T47D (cell line): Measurements from ENCODE around the gene HMGN3.
A peak's percentile ranks its signal among the peaks of the same experiment; 100 is the strongest.
"Not testable (repeated sequence)": the region's sequence is repeated elsewhere in the genome, so short reads cannot be mapped to it uniquely, and the experiment has no call there.

ENCODE experiments used
- DNase-seq, 2 experiments: peaks; one replicate each; pipeline versions ENCODE4 v3.0.0 to v3.0.0-alpha.2; 2011 to 2012; ENCODE audit warnings: low read depth in 1 of 2, low spot score in 1 of 2
- JUND ChIP-seq: IDR thresholded peaks from 2 replicates; pipeline ENCODE4 v1.6.1; 2012; ENCODE audit warnings: low read depth
- in situ Hi-C: cut with HindIII; loops from 2 replicates; pipeline ENCODE4 v1.10.0; 2016; ENCODE audit warnings: low sequenced_read_pairs, low pct_unique_long_range_greater_than_20kb

Gene HMGN3

DNA sequence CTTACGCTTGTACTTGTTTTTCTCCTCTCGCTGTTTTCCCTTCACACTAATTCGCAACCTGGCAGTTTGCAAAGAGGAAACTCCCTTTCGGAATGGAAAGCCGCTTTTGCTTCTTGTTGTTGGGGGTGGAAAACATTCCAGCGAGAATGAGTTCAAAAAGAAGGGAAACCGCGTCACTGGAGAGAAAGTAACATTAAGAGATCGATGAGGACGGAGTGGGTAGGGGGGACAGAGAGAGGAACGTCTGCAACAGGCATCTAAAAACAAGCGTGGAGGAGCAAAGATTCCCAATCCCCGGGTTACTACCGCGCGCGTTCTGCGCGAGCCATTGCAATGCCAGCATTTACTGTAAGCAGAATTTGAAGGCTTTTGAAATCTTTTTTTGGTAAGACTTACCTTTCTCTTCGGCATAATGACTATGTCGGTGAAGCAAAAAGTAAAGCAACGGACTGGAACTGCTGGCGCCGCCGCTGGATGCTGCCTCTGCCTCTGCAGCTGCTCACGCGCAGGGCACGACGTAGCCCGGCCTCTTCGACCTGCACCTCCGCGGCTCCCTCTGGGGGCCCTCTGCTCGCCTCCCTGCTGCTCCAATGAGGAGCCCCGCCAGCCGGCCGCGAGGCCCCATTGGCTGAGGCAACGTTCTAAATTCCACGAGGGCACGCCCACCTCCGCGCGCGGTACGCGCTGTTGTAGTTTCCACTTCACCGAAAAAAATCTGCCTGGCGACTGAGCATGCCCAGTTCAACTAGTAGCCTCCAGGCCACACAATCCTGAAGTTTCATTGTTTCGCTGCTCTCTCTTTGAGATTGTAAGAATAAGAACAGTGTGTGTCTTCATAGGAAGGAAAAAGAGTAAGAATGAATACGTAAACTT lies at the start of gene HMGN3:
HMGN3 (minus strand) TSS at position 533 of the 873 bp plus-strand sequence.
- in situ Hi-C loops: no loop called here

DNA sequence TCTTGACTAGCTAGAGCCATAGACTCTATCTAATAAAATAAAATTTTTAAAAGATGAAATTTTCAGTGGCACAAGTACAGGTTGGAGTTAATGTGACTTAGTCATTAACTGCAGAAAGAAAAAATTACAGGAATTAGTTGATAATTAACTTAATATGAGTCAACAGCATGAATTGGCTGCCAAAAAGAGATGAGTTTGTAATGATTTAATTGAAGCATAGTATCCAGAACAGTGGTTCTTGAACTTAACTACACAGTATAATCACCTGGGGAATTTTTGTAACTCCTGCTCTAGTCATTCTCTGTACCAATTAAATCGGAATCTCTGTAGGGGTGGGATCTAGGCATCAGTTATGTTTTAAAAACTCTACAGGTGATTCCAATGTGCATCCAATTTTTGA lies 46.3 kb upstream of the HMGN3 start:
- TF ChIP-seq JUND: no peak
- DNase-seq: no peak
- in situ Hi-C loops: no loop called here

More for the DNA sequence above, at the start of gene HMGN3:
- peak; percentile 52 to 95 for DNase-seq
- no peak for TF ChIP-seq JUND

DNA sequence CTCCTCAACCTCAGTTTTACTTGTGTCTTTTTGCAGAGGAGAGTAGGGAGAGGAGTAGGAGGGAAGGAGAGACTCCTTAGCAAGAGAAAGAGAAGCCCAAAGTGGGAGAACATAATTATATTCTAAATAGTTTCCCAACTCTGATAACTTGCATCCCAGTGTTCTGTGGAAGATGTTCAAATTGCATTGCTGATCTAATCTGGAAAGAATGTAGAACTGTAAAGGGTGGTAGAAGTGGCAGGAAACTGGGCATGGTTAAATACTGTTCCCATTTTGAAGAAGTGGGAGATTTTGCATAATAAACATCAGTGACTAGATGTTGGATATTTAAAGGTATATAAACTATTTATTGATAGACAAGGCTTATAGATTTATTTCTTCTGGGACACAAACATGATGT lies 42.6 kb upstream of the HMGN3 start:
- DNase-seq: no peak
- in situ Hi-C loops: no loop called here
- no peak for TF ChIP-seq JUND

DNA sequence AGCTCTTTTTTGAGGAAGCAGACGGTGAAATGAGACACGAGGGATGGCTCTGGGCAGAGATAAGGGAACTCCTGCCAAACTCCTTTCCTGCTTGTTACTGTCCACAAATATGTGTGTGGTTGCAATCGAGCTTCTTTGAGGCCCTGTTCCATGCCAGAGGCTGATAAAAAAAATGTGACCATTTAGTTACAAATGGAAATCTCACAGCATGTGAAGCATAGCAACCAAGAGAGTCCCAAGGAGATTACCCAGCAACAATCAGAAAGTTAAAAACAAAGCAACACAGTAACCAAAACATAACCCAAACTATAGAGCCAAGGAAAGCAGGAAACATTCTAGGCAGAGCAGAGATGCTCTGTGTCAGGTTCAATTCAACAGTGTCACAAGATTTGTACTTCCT lies 35.4 kb upstream of the HMGN3 start:
- DNase-seq: peak in 1 of 2 experiments; percentile 3
- no peak for TF ChIP-seq JUND
- in situ Hi-C loops: no loop called here

DNA sequence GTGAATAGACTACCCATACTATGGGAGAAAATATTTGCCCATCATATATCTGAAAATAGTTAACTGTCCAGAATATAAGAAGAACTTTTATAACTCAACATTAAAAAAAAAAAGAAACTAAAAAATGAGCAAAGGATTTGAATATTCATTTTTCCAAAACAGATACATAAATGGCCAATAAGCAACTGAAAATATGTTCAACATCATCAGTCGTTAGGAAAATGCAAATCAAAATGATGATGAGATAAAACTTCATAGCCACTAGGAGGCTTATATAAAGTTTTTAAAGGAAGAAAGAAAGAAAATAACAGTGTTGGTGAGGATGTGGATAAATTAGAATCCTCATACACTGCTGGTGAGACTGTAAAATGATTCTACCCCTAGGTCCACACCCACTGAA lies 32.6 kb upstream of the HMGN3 start:
- DNase-seq: no peak
- no peak for TF ChIP-seq JUND
- in situ Hi-C loops: no loop called here

DNA sequence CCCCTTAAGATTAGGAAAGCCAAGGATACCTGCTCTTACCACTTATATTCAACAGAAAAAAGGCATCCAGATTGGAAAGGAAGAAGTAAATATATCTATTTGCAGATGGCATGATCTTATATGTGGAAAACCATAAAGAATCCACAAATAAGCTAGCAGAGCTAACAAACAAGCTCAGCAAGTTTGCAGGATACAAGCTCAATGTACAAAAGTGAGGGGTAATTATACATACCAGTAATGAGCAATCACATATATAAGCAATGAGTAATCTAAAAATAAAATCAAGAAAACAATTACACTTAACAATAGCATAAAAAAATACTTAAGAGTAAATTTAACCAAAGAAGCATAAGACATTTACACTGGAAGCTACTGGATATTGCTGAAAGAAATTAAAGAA lies 31.6 kb upstream of the HMGN3 start:
- DNase-seq: no peak
- in situ Hi-C loops: no loop called here
- no peak for TF ChIP-seq JUND

DNA sequence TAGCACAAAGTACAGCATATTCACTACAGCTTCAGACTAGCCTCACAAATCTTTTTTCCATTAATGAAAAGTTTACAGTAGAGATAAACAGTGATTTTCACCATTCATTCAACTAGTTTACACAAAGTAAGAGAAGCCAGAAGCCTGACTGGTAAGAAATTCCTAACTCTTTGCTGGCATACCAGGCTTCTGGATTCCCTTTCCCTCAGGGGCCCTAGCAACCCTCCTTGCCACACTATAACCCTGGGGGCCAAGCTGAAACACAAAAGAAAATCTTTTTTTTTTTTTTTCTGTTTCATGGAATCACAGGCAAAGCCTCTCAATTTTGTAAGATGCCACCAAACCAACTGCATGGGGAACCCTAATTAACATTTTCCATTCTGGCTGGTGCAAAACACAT lies 28.9 kb upstream of the HMGN3 start:
- in situ Hi-C loops: no loop called here
- TF ChIP-seq JUND: no peak
- no peak for DNase-seq

DNA sequence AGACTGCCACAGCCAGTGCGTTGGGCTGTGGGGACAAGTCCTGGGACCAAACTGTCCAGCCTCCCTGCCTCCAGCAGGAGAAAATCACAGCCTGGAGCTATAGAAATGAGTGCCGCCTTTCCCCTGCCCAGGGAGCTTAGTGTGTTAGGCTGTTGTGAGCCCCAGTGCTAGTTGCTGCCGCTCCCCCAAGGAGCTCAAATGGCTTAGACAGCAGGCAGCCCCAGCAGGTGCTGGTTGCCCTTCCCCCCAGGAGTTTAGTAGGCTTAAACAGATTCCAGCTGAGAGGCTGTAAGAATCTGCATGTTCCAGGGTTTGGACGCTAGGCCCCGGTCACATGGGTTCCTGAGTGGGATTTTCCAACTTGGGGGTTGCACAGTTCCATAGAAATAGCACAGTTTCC lies 27.2 kb upstream of the HMGN3 start:
- in situ Hi-C loops: no loop called here
- no peak for DNase-seq
- no peak for TF ChIP-seq JUND

DNA sequence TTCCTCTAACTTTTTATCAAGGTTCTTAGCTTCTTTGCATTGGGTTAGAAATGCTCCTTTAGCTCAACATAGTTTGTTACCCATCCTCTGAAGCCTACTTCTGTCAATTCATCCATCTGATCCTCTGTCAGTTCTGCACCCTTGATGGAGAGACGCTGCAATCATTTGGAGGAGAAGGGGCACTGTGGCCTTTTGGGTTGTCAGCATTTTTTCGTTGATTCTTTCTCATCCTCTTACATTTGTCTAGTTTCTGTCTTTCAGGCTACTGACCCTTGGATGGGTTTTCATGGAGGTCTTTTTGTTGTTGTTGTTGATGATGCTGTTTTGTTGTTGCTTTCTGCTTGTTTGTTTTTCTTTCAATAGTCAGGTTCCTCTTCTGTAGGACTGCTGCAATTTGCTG lies 26.3 kb upstream of the HMGN3 start:
- in situ Hi-C loops: no loop called here
- no peak for TF ChIP-seq JUND
- no peak for DNase-seq

DNA sequence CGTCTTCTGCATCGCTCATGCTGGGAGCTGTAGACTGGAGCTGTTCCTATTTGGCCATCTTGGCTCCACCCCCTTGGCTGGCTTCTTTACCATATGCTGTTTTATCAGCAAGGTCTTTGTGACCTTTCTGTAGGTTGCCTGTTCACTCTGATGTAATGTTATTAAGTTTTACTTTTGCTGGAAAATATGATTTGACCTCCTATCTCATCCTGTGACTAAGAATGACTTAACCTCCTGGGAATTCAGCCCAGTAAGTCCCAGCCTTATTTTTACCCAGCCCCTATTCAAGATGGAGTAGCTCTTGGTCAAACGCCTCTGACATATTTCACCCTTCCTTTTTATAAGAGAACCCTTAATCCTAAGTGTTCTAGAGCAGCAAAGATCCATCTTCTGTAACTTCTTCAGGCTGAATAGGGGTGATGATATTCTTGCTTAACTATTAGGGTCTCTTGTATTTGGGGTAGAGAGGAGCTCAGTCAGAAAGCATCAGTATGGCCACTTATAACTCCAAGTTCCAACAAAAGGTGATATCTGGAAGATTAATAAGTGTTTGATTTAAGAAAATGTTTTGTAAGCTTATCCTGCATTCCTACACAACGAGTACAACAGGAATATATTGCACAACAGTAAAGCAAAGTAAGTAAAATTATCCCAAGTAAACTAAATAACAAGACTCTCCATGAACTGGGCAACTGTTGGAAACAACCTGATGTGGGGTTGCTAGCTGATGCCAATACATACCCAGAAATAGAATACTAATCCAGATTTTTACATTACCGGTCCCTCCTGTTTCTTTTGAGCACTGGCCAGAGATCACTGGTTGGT lies 23.1 kb upstream of the HMGN3 start:
- no peak for TF ChIP-seq JUND
- in situ Hi-C loops: no loop called here
- DNase-seq: peak in 1 of 2 experiments; percentile 22

DNA sequence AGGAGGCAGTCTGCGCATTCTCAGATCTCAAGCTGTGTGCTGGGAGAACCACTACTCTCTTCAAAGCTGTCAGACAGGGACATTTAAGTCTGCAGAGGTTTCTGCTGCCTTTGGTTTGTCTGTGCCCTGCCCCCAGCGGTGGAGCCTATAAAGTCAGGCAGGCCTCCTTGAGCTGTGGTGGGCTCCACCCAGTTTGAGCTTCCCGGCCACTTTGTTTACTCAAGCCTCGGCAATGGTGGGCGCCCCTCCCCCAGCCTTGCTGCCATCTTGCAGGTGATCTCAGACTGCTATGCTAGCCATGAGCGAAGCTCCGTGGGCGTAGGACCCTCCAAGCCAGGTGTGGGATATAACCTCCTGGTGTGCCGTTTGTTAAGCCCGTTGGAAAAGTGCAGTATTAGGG lies 22.3 kb upstream of the HMGN3 start:
- in situ Hi-C loops: not testable (repeated sequence)

DNA sequence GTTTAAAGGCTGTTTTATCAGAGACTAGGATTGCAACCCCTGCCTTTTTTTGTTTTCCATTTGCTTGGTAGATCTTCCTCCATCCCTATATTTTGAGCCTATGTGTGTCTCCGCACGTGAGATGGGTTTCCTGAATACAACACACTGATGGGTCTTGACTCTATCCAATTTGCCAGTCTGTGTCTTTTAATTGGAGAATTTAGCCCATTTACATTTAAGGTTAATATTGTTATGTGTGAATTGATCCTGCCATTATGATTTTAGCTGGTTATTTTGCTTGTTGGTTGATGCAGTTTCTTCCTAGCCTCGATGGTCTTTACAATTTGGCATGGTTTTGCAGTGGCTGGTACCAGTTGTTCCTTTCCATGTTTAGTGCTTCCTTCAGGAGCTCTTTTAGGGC lies 20.6 kb upstream of the HMGN3 start:
- DNase-seq, in situ Hi-C loops: not testable (repeated sequence)

More for the DNA sequence above, 22.3 kb upstream of the HMGN3 start:
- not testable (repeated sequence) for DNase-seq

DNA sequence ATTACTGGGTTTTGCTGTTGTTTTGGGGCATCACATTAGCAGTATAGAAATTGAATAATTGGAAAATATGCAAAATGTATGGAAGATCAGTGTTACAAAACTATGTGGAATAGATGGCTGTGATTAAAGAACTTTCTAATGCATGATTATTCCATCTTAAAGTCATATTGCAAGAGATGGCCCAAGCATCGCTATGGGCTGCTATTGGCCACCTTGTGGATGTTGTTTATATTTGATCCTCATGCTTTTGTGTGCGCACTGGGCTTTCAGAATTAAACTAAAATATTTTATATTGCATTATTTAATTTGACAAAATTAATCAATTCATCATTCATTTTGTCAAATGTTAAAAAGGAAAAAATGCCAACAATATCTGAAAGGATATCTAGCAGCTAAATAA lies 16.1 kb upstream of the HMGN3 start:
- no peak for TF ChIP-seq JUND
- in situ Hi-C loops: no loop called here
- no peak for DNase-seq
